Measurements from ENCODE around the gene ZNF516. TPM values are rescaled to one million over a fixed set of nuclear protein-coding genes. Genes with fewer than 3 reads are reported as not detected.

Gene ZNF516
- total RNA-seq, 3 donors from 2014 or later (not counting 1 experiment from before 2014, with no cell fraction given), result 49.1 to 60.0 (median 52.4) TPM

GRCh38 chr18:76497021-76497420, 2.0 kb upstream of the ZNF516 start:
- Mint-ChIP-seq H3K36me3 (no peaks in the 10 kb centered on the region), H3K9me3 (no peaks in the 10 kb centered on the region), H3K27me3 (ENCODE audit: low read depth in 2 of 2) (no peaks in the 10 kb centered on the region), H3K4me1 (peaks cover 24 to 35% of the 10 kb centered on the region in 2 donors), H3K27ac (peak overlapping the region; percentile 57 to 96), H3K4me3 (peak overlapping the region; percentile 69)
- intact Hi-C loops (cut with micrococcal nuclease), result no loop called here
- Histone ChIP-seq H3K4me3 (ENCODE audit: low read length) (no peak overlapping the region), H3K9me3 (ENCODE audit: control insufficient read depth, insufficient read depth, low read length) (no peaks in the 10 kb centered on the region), H3K27me3 (ENCODE audit: control insufficient read depth, insufficient read depth, low read length) (peaks cover 2% of the 10 kb centered on the region), H3K4me1 (ENCODE audit: control insufficient read depth, insufficient read depth, low read length) (peaks cover 25% of the 10 kb centered on the region), H3K27ac (ENCODE audit: low read length) (no peak overlapping the region), H3K36me3 (ENCODE audit: control insufficient read depth, insufficient read depth, low read length) (no peaks in the 10 kb centered on the region)
- DNase-seq (no peak), ATAC-seq (no peak)
- no peak for TF ChIP-seq CTCF (IDR thresholded peaks at IDR 0.05)
- whole genome bisulfite sequencing (ENCODE audit: insufficient coverage), result 69% methylated on average over 5 of the region's 6 CpGs

- Mint-ChIP-seq H3K27me3 (ENCODE audit: low read depth in 2 of 2) (no peaks in the 10 kb centered on the region), H3K4me3 (peak overlapping the region; percentile 98), H3K4me1 (peaks cover 24 to 37% of the 10 kb centered on the region in 2 donors), H3K27ac (peak overlapping the region; percentile 86 to 96), H3K36me3 (no peaks in the 10 kb centered on the region), H3K9me3 (no peaks in the 10 kb centered on the region)
- Histone ChIP-seq H3K36me3 (ENCODE audit: control insufficient read depth, insufficient read depth, low read length) (no peaks in the 10 kb centered on the region), H3K27me3 (ENCODE audit: control insufficient read depth, insufficient read depth, low read length) (peaks cover 2% of the 10 kb centered on the region), H3K9me3 (ENCODE audit: control insufficient read depth, insufficient read depth, low read length) (no peaks in the 10 kb centered on the region), H3K4me1 (ENCODE audit: control insufficient read depth, insufficient read depth, low read length) (peaks cover 30% of the 10 kb centered on the region), H3K27ac (ENCODE audit: low read length) (peak overlapping the region; percentile 38), H3K4me3 (ENCODE audit: low read length) (peak overlapping the region; percentile 47)
- no peak for TF ChIP-seq CTCF (IDR thresholded peaks at IDR 0.05)
- ATAC-seq, result peak; percentile 20 to 36 (median 25)
- peak; percentile 60 to 68 for DNase-seq
- intact Hi-C loops (cut with micrococcal nuclease), result no loop called here
- WGBS (ENCODE audit: insufficient coverage), result 24% methylated on average over 41 of the region's 48 CpGs
These were observed 1.3 kb upstream of the ZNF516 start for GRCh38 chr18:76496194-76496890.

GRCh38 chr18:76495435-76496193, 572 bp upstream of the ZNF516 start:
- under 1% methylated on average over 35 of the region's 43 CpGs for WGBS (ENCODE audit: insufficient coverage)
- intact Hi-C loops (cut with micrococcal nuclease), result loop anchor here (2.0 kb wide), 1 partner anchor 45 kb away; no protein-coding TSS in a partner anchor
- Mint-ChIP-seq H3K4me1 (peaks cover 28 to 42% of the 10 kb centered on the region in 2 donors), H3K27ac (peak overlapping the region; percentile 86 to 96), H3K9me3 (no peaks in the 10 kb centered on the region), H3K36me3 (no peaks in the 10 kb centered on the region), H3K4me3 (peak overlapping the region; percentile 98), H3K27me3 (ENCODE audit: low read depth in 2 of 2) (no peaks in the 10 kb centered on the region)
- peak overlapping the region; percentile 47 for H3K4me3 ChIP-seq (ENCODE audit: low read length)
- ATAC-seq (peak; percentile 29 to 44 (median 40)), DNase-seq (peak; percentile 46 to 52)
- peaks cover 33% of the 10 kb centered on the region for H3K4me1 ChIP-seq (ENCODE audit: control insufficient read depth, insufficient read depth, low read length)
- H3K9me3 ChIP-seq (ENCODE audit: control insufficient read depth, insufficient read depth, low read length), result no peaks in the 10 kb centered on the region
- peak overlapping the region; percentile 38 for H3K27ac ChIP-seq (ENCODE audit: low read length)
- TF ChIP-seq CTCF (IDR thresholded peaks at IDR 0.05), result no peak
- H3K27me3 ChIP-seq (ENCODE audit: control insufficient read depth, insufficient read depth, low read length), result peaks cover 2% of the 10 kb centered on the region
- no peaks in the 10 kb centered on the region for H3K36me3 ChIP-seq (ENCODE audit: control insufficient read depth, insufficient read depth, low read length)
